ENCODE results near the gene PARD3. TPM values are rescaled to one million over a fixed set of nuclear protein-coding genes. Genes with fewer than 3 reads are reported as not detected.

PARD3 gene
- total RNA-seq, 1 experiment from 2014 or later = 51.8 TPM

DNA sequence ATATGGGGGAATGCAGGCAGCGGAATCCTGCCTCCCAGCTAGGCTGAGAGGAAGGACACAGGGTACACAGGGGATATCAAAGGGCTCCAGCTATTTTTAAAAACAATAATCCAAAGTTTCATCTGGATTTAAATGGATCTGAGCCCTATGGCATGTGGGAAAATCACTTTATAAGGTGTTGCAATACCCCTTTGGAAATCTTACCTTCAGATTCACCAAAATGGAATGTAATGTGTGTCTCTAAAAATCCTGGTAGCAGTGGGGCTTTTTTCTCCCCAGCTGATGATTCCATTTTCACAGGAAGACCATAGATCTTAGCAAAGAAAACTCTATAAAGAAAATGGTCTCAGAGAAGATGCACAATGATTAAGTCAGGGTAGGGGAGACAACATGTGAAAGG, 722.2 kb downstream of the PARD3 start (continued):
- no peak for TF ChIP-seq TP53 (CRISPR knock-in tag; IDR thresholded peaks at IDR 0.05)
- TF ChIP-seq, protein P1, sequence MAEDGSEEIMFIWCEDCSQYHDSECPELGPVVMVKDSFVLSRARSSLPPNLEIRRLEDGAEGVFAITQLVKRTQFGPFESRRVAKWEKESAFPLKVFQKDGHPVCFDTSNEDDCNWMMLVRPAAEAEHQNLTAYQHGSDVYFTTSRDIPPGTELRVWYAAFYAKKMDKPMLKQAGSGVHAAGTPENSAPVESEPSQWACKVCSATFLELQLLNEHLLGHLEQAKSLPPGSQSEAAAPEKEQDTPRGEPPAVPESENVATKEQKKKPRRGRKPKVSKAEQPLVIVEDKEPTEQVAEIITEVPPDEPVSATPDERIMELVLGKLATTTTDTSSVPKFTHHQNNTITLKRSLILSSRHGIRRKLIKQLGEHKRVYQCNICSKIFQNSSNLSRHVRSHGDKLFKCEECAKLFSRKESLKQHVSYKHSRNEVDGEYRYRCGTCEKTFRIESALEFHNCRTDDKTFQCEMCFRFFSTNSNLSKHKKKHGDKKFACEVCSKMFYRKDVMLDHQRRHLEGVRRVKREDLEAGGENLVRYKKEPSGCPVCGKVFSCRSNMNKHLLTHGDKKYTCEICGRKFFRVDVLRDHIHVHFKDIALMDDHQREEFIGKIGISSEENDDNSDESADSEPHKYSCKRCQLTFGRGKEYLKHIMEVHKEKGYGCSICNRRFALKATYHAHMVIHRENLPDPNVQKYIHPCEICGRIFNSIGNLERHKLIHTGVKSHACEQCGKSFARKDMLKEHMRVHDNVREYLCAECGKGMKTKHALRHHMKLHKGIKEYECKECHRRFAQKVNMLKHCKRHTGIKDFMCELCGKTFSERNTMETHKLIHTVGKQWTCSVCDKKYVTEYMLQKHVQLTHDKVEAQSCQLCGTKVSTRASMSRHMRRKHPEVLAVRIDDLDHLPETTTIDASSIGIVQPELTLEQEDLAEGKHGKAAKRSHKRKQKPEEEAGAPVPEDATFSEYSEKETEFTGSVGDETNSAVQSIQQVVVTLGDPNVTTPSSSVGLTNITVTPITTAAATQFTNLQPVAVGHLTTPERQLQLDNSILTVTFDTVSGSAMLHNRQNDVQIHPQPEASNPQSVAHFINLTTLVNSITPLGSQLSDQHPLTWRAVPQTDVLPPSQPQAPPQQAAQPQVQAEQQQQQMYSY (CRISPR knock-in tag; IDR thresholded peaks at IDR 0.05) = no peak
- no peak for TF ChIP-seq MYBL2 (CRISPR knock-in tag; IDR thresholded peaks at IDR 0.05)
- TF ChIP-seq ZNF423 (CRISPR knock-in tag; IDR thresholded peaks at IDR 0.05) = no peak
- TF ChIP-seq, protein P2, sequence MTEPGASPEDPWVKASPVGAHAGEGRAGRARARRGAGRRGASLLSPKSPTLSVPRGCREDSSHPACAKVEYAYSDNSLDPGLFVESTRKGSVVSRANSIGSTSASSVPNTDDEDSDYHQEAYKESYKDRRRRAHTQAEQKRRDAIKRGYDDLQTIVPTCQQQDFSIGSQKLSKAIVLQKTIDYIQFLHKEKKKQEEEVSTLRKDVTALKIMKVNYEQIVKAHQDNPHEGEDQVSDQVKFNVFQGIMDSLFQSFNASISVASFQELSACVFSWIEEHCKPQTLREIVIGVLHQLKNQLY (CRISPR knock-in tag; IDR thresholded peaks at IDR 0.05) = no peak
- TF ChIP-seq CBFB (CRISPR knock-in tag; IDR thresholded peaks at IDR 0.05; ENCODE audit: low read depth) = no peak
- TF ChIP-seq, protein P3, sequence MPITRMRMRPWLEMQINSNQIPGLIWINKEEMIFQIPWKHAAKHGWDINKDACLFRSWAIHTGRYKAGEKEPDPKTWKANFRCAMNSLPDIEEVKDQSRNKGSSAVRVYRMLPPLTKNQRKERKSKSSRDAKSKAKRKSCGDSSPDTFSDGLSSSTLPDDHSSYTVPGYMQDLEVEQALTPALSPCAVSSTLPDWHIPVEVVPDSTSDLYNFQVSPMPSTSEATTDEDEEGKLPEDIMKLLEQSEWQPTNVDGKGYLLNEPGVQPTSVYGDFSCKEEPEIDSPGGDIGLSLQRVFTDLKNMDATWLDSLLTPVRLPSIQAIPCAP (CRISPR knock-in tag; IDR thresholded peaks at IDR 0.05) = no peak

DNA sequence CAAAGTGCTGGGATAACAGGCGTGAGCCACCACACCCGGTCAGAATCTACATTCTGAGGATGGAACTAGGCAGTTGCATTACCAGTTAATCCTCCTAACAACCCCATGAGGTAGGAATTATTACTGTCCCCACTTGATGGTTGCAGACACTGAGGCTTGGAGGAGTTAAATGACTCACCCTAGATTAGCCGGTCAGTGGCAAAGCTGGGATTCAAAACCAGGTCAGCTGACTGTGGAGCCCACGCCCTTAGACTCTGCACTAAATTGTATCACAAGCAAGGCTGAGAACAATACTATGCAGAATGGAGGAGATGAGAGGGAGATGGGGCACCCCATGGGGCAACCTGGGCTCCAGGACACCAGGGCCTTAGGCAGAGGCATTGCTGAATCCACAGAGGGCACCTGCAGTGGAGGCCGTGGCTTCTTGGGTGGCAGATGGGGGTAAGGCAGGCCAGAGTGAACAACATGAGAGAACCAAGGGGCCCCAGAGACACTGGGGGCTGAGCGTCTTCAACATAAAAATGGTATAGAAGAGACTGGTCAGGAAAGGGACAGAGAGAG, 723.4 kb downstream of the PARD3 start:
- Mint-ChIP-seq H3K4me1 (no peaks in the 10 kb centered on the region), H3K4me3 (no peak overlapping the region), H3K36me3 (peaks cover 5% of the 10 kb centered on the region; the same call in 1 of the 2 replicates), H3K27me3 (ENCODE audit: low read depth) (no peaks in the 10 kb centered on the region; the same call in 1 of the 2 replicates), H3K9me3 (peaks cover 18% of the 10 kb centered on the region), H3K27ac (no peak overlapping the region)
- no peak for ATAC-seq
- ChIA-PET POLR2A (no interaction called here), CTCF (no interaction called here)
- no peak for DNase-seq (ENCODE audit: low spot score)
- TF ChIP-seq, protein P4, sequence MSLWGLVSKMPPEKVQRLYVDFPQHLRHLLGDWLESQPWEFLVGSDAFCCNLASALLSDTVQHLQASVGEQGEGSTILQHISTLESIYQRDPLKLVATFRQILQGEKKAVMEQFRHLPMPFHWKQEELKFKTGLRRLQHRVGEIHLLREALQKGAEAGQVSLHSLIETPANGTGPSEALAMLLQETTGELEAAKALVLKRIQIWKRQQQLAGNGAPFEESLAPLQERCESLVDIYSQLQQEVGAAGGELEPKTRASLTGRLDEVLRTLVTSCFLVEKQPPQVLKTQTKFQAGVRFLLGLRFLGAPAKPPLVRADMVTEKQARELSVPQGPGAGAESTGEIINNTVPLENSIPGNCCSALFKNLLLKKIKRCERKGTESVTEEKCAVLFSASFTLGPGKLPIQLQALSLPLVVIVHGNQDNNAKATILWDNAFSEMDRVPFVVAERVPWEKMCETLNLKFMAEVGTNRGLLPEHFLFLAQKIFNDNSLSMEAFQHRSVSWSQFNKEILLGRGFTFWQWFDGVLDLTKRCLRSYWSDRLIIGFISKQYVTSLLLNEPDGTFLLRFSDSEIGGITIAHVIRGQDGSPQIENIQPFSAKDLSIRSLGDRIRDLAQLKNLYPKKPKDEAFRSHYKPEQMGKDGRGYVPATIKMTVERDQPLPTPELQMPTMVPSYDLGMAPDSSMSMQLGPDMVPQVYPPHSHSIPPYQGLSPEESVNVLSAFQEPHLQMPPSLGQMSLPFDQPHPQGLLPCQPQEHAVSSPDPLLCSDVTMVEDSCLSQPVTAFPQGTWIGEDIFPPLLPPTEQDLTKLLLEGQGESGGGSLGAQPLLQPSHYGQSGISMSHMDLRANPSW (CRISPR knock-in tag; conservative IDR thresholded peaks at IDR 0.05; ENCODE audit: low read depth) = no peak
- TF ChIP-seq ESRRA (CRISPR knock-in tag; IDR thresholded peaks at IDR 0.05; ENCODE audit: borderline replicate concordance) (no peak), ETV6 (CRISPR knock-in tag; IDR thresholded peaks at IDR 0.05) (no peak), FOXP1 (CRISPR knock-in tag; IDR thresholded peaks at IDR 0.05; ENCODE audit: borderline replicate concordance) (no peak), PRRX2 (CRISPR knock-in tag; IDR thresholded peaks at IDR 0.05) (no peak), ZNF423 (CRISPR knock-in tag; IDR thresholded peaks at IDR 0.05) (no peak), RELA (CRISPR knock-in tag; IDR thresholded peaks at IDR 0.05; ENCODE audit: borderline replicate concordance) (no peak), ZNF416 (CRISPR knock-in tag; IDR thresholded peaks at IDR 0.05) (no peak), ZNF219 (CRISPR knock-in tag; IDR thresholded peaks at IDR 0.05; ENCODE audit: borderline replicate concordance) (no peak), GRHL2 (CRISPR knock-in tag; IDR thresholded peaks at IDR 0.05; ENCODE audit: insufficient replicate concordance, severe bottlenecking) (no peak)
- TF ChIP-seq, protein P5, sequence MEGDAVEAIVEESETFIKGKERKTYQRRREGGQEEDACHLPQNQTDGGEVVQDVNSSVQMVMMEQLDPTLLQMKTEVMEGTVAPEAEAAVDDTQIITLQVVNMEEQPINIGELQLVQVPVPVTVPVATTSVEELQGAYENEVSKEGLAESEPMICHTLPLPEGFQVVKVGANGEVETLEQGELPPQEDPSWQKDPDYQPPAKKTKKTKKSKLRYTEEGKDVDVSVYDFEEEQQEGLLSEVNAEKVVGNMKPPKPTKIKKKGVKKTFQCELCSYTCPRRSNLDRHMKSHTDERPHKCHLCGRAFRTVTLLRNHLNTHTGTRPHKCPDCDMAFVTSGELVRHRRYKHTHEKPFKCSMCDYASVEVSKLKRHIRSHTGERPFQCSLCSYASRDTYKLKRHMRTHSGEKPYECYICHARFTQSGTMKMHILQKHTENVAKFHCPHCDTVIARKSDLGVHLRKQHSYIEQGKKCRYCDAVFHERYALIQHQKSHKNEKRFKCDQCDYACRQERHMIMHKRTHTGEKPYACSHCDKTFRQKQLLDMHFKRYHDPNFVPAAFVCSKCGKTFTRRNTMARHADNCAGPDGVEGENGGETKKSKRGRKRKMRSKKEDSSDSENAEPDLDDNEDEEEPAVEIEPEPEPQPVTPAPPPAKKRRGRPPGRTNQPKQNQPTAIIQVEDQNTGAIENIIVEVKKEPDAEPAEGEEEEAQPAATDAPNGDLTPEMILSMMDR (IDR thresholded peaks at IDR 0.05) = no peak
- TF ChIP-seq, protein P6, sequence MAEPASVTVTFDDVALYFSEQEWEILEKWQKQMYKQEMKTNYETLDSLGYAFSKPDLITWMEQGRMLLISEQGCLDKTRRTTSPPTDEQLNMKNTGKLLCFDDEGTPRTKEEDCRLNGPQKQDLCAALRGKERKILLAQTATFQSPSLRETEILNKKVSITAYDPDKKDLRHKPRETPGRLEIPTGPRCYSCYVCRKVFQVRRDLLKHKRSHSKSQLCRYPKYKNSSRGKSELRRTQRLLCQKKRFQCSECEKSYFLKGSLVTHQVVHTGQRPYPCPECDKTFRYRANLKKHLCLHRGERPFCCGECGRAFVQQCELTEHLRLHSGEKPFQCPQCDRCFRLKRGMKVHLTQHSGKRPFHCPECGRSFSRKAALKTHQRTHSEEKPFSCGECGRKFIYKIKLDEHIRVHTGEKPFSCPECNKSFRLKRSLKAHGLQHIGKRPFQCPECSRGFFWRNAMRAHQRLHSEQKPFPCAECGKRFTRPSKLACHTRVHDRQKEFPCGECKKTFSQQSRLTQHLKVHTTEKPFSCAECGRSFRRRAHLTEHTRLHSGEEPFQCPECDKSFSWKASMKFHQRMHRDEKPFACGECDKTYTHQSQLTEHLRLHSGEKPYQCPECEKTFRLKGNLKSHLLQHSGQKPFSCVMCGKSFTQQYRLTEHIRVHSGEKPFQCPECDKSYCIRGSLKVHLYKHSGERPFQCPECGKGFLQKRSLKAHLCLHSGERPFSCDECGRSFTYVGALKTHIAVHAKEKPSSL (CRISPR knock-in tag; conservative IDR thresholded peaks at IDR 0.05) = no peak
- TF ChIP-seq, protein P7, sequence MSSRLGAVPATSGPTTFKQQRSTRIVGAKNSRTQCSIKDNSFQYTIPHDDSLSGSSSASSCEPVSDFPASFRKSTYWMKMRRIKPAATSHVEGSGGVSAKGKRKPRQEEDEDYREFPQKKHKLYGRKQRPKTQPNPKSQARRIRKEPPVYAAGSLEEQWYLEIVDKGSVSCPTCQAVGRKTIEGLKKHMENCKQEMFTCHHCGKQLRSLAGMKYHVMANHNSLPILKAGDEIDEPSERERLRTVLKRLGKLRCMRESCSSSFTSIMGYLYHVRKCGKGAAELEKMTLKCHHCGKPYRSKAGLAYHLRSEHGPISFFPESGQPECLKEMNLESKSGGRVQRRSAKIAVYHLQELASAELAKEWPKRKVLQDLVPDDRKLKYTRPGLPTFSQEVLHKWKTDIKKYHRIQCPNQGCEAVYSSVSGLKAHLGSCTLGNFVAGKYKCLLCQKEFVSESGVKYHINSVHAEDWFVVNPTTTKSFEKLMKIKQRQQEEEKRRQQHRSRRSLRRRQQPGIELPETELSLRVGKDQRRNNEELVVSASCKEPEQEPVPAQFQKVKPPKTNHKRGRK (CRISPR knock-in tag; IDR thresholded peaks at IDR 0.05; ENCODE audit: borderline replicate concordance) = no peak
